Mammary epithelial cell (primary cell): ENCODE measurements around the gene HIF1A.

ENCODE experiments used
- EZH2 ChIP-seq: IDR thresholded peaks from 2 replicates; pipeline ENCODE4 v1.6.1; 2012; ENCODE audit warnings: low read length, inconsistent platforms, borderline replicate concordance
- TF ChIP-seq, protein P1 (sequence below), 2 donors: IDR thresholded peaks in 1 of 2; conservative IDR thresholded peaks in 1 of 2; 2 replicates each; pipeline ENCODE4 v1.5.1; 2011 to 2012; ENCODE audit warnings: inconsistent platforms in 2 of 2, low read length in 2 of 2, mild to moderate bottlenecking in 2 of 2, control low read depth in 1 of 2, low read depth in 1 of 2; ENCODE audit not compliant: insufficient read depth in 1 of 2; ENCODE audit errors: extremely low read depth in 1 of 2

DNA sequence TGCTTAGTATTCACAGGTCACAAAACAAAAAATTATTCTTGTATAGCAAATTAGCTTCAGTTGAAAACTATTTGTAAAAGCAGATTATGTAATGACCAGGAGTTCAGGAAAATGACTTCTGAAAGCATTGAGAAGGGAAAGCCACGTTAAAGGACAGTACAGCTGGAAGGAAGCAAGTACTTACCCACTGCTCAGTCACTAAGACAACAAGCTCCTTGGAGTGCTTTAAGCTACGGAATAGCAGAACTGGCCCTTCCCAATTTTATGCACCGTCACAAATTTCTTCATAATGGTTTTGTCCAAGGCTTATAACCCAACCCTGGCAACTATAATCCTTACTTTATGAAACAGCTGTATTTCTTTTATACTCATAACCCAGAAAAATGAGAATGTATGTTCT is 54.0 kb downstream of the HIF1A start:
- TF ChIP-seq, protein P1, sequence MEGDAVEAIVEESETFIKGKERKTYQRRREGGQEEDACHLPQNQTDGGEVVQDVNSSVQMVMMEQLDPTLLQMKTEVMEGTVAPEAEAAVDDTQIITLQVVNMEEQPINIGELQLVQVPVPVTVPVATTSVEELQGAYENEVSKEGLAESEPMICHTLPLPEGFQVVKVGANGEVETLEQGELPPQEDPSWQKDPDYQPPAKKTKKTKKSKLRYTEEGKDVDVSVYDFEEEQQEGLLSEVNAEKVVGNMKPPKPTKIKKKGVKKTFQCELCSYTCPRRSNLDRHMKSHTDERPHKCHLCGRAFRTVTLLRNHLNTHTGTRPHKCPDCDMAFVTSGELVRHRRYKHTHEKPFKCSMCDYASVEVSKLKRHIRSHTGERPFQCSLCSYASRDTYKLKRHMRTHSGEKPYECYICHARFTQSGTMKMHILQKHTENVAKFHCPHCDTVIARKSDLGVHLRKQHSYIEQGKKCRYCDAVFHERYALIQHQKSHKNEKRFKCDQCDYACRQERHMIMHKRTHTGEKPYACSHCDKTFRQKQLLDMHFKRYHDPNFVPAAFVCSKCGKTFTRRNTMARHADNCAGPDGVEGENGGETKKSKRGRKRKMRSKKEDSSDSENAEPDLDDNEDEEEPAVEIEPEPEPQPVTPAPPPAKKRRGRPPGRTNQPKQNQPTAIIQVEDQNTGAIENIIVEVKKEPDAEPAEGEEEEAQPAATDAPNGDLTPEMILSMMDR (conservative IDR thresholded peaks at IDR 0.05 in 1 of 2, IDR thresholded peaks at IDR 0.05 in 1 of 2; ENCODE audit: extremely low read depth in 1 of 2, insufficient read depth in 1 of 2, low read depth in 1 of 2, low read length in 2 of 2), result no peak
- no peak for TF ChIP-seq EZH2
